Ishikawa (cell line): ENCODE results near the gene PAPSS2.

Experiments used
- CEBPB ChIP-seq: IDR thresholded peaks from 2 replicates; pipeline ENCODE4 v1.6.1; 2012
- EGR1 ChIP-seq: IDR thresholded peaks from 2 replicates; pipeline ENCODE4 v1.6.1; 2012
- EP300 ChIP-seq: IDR thresholded peaks from 2 replicates; pipeline ENCODE4 v1.6.1; 2012; ENCODE audit warnings: borderline replicate concordance
- FOXM1 ChIP-seq: IDR thresholded peaks from 2 replicates; pipeline ENCODE4 v1.6.1; 2012; ENCODE audit warnings: low read depth, borderline replicate concordance
- TAF1 ChIP-seq: IDR thresholded peaks from 2 replicates; pipeline ENCODE4 v1.6.1; 2012; ENCODE audit warnings: low read depth, mild to moderate bottlenecking
- TCF12 ChIP-seq: IDR thresholded peaks from 2 replicates; pipeline ENCODE4 v1.6.1; 2012; ENCODE audit warnings: low read depth
- TEAD4 ChIP-seq: IDR thresholded peaks from 2 replicates; pipeline ENCODE4 v1.6.1; 2012

DNA sequence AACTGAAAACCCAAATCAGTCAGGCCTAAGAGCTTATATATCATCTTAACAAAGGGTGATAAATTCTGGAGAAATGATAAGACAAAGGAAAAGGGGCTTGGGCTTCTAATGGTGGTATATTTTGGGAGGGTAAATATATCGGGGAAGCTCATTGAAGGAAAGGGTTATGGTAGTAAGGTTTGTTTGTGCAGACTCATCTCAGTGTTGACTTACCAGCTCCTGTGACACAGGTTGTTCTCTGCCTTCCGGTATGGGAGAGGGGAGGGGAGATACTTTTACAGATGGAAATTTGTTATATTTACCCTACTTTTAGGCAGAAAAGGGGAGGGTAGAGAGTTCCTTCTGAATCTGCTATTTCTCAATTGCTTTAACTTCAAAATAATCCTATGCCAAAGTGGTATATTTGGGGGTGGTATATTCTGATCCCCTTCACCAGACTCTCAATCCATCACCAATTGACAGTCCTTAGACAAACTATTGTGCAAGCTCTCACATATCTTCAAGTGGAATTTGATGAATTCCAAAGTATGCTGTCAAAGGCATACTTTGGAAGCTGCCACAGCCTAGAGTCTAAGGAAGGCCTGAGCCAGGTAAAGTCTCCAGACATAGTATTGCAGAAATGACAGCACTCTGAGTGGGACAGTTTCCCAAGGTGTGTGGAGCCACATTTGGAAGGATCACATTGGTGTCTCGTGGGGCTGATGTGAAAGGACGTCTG, 13.3 kb upstream of the PAPSS2 start:
- TF ChIP-seq TCF12 (no peak), CEBPB (0 out of 2 replicates have a peak, but pooled peaks have one; percentile 10), TAF1 (no peak), TEAD4 (no peak), EP300 (no peak), EGR1 (no peak), FOXM1 (no peak)
